ENCODE measurements around the gene MFSD12. TPM values are rescaled to one million over a fixed set of nuclear protein-coding genes. Genes with fewer than 3 reads are reported as not detected.

MFSD12 gene
- total RNA-seq, 2 experiments from 2014 or later: 84.5 to 90.8 TPM

GRCh38 chr19:3506384-3507340, 50.7 kb downstream of the MFSD12 start:
- peak; percentile 1 for ATAC-seq (ENCODE audit: low read depth)
- no peaks in the 10 kb centered on the region for H3K9me3 Mint-ChIP-seq
- peak overlapping the region; percentile 88 for H3K27ac Mint-ChIP-seq
- peaks cover 22% of the 10 kb centered on the region for H3K4me1 Mint-ChIP-seq
- H3K36me3 Mint-ChIP-seq: peaks cover 14% of the 10 kb centered on the region
- DNase-seq: peak; percentile 53
- H3K4me3 Mint-ChIP-seq: peak overlapping the region; percentile 94
- POLR2A ChIA-PET: interaction anchor here (1.4 kb wide), 1 partner anchor 9 kb away, joined by 5 read pairs; no protein-coding TSS in a partner anchor
- no peaks in the 10 kb centered on the region for H3K27me3 Mint-ChIP-seq

- POLR2A ChIA-PET: interaction anchor here (0.6 to 1.4 kb wide), 5 partner anchors 10 to 1454 kb away, joined by 3 to 5 read pairs (median 4); no protein-coding TSS in a partner anchor
- ATAC-seq (ENCODE audit: low read depth): peak; percentile 93
- no peaks in the 10 kb centered on the region for H3K27me3 Mint-ChIP-seq
- H3K27ac Mint-ChIP-seq: peak within 1 kb of the TSS; percentile 89
- H3K36me3 Mint-ChIP-seq: peaks cover 14% of the 10 kb centered on the region
- DNase-seq: peak; percentile 99
- no peaks in the 10 kb centered on the region for H3K9me3 Mint-ChIP-seq
- H3K4me3 Mint-ChIP-seq: peak within 1 kb of the TSS; percentile 94
- peaks cover 25% of the 10 kb centered on the region for H3K4me1 Mint-ChIP-seq
Measured at GRCh38 chr19:3505598-3506383, 51.6 kb downstream of the MFSD12 start, which contains the start of gene FZR1. Gene FZR1 (plus strand): TSS chr19:3506311. CDS start chr19:3522990, 16,679 bp downstream.

GRCh38 chr19:3504735-3505134, 52.7 kb downstream of the MFSD12 start:
- H3K27me3 Mint-ChIP-seq: no peaks in the 10 kb centered on the region
- H3K36me3 Mint-ChIP-seq: peaks cover 11% of the 10 kb centered on the region
- no peak for DNase-seq
- no peak for ATAC-seq (ENCODE audit: low read depth)
- H3K4me3 Mint-ChIP-seq: peak overlapping the region; percentile 85
- POLR2A ChIA-PET: interaction anchor here (0.6 to 0.7 kb wide), 3 partner anchors 12 to 50 kb away, joined by 3 to 4 read pairs (median 4); no protein-coding TSS in a partner anchor
- H3K27ac Mint-ChIP-seq: peak overlapping the region; percentile 47
- H3K9me3 Mint-ChIP-seq: no peaks in the 10 kb centered on the region
- H3K4me1 Mint-ChIP-seq: peaks cover 29% of the 10 kb centered on the region

- no peak for DNase-seq
- H3K27ac Mint-ChIP-seq: no peak overlapping the region
Measured at GRCh38 chr19:3503036-3503572, 54.3 kb downstream of the MFSD12 start.

GRCh38 chr19:3501780-3502179, 55.6 kb downstream of the MFSD12 start:
- H3K9me3 Mint-ChIP-seq: no peaks in the 10 kb centered on the region
- H3K4me1 Mint-ChIP-seq: peaks cover 19% of the 10 kb centered on the region
- H3K4me3 Mint-ChIP-seq: no peak overlapping the region
- no peak overlapping the region for H3K27ac Mint-ChIP-seq
- no peak for ATAC-seq (ENCODE audit: low read depth)
- POLR2A ChIA-PET: interaction anchor here (0.7 kb wide), 1 partner anchor 170 kb away, joined by 4 read pairs; no protein-coding TSS in a partner anchor
- no peaks in the 10 kb centered on the region for H3K27me3 Mint-ChIP-seq
- DNase-seq: no peak
- H3K36me3 Mint-ChIP-seq: peaks cover 7% of the 10 kb centered on the region

More at GRCh38 chr19:3503036-3503572, 54.3 kb downstream of the MFSD12 start:
- no peaks in the 10 kb centered on the region for H3K27me3 Mint-ChIP-seq
- ATAC-seq (ENCODE audit: low read depth): no peak
- POLR2A ChIA-PET: interaction anchor here (1.4 kb wide), 1 partner anchor 24 kb away, joined by 3 read pairs; no protein-coding TSS in a partner anchor
- no peaks in the 10 kb centered on the region for H3K9me3 Mint-ChIP-seq
- no peak overlapping the region for H3K4me3 Mint-ChIP-seq
- H3K4me1 Mint-ChIP-seq: peaks cover 26% of the 10 kb centered on the region
- peaks cover 7% of the 10 kb centered on the region for H3K36me3 Mint-ChIP-seq

- peak within 1 kb of the TSS; percentile 98 for H3K27ac Mint-ChIP-seq
- H3K27me3 Mint-ChIP-seq: no peaks in the 10 kb centered on the region
- DNase-seq (peak; percentile 95), ATAC-seq (ENCODE audit: low read depth) (peak; percentile 87)
- POLR2A ChIA-PET: interaction anchor here (0.6 to 1.6 kb wide), 2 partner anchors 21 to 225 kb away, joined by 3 to 4 read pairs; partner anchors contain the start of gene SMIM24
- H3K9me3 Mint-ChIP-seq: no peaks in the 10 kb centered on the region
- H3K36me3 Mint-ChIP-seq: peaks cover 7% of the 10 kb centered on the region
- H3K4me3 Mint-ChIP-seq: peak within 1 kb of the TSS; percentile 93
- H3K4me1 Mint-ChIP-seq: peaks cover 19% of the 10 kb centered on the region
Measured at GRCh38 chr19:3500429-3501101, 56.8 kb downstream of the MFSD12 start, which contains the start of gene DOHH. Gene DOHH (minus strand): TSS chr19:3500674. CDS start chr19:3496814, 3,860 bp downstream.

GRCh38 chr19:3499738-3500428, 57.5 kb downstream of the MFSD12 start:
- ATAC-seq (ENCODE audit: low read depth) (no peak), DNase-seq (no peak)
- peaks cover 18% of the 10 kb centered on the region for H3K4me1 Mint-ChIP-seq
- POLR2A ChIA-PET: interaction anchor here (0.6 to 1.6 kb wide), 2 partner anchors 20 to 224 kb away, joined by 3 to 4 read pairs; partner anchors contain the start of gene SMIM24
- H3K9me3 Mint-ChIP-seq: no peaks in the 10 kb centered on the region
- H3K27ac Mint-ChIP-seq: peak overlapping the region; percentile 98
- H3K4me3 Mint-ChIP-seq: peak overlapping the region; percentile 93
- H3K27me3 Mint-ChIP-seq: no peaks in the 10 kb centered on the region
- peaks cover 10% of the 10 kb centered on the region for H3K36me3 Mint-ChIP-seq

DNA sequence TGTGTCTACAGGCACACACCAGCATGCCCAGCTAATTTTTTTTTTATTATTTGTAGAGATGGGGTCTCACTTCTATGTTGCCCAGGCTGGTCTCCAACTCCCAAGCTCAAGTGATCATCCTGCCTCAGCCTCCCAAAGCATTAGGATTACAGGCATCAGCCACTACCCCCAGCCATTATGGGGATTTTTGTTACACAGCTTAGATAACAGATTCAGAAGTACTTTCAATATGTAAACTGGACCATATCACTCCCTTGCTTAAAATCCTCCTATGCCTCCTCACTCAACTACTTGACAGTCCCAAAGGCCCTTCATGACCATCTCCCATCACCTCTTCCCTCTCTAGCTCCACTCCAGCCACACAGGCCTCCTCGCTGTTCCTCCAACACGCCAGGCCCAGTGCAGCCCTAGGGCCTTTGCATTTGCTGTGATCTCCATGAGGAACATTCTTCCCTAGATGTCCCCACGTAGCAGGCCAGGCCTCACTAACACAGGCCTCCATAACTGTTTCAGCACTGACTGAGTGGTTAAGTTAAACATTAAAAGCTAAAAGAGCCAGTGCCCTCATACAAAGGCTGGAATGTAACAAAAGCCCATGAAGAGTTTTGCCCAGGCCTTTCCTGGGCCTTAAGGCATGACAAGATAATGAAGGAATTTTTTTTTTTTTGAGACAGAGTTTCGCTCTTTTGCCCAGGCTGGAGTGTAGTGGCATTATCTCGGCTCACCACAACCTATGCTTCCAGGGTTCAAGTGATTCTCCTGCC, 59.4 kb downstream of the MFSD12 start:
- DNase-seq (no peak), ATAC-seq (ENCODE audit: low read depth) (no peak)
- Mint-ChIP-seq H3K9me3 (no peaks in the 10 kb centered on the region), H3K36me3 (peaks cover 10% of the 10 kb centered on the region), H3K27ac (no peak overlapping the region), H3K4me1 (peaks cover 16% of the 10 kb centered on the region), H3K4me3 (no peak overlapping the region), H3K27me3 (no peaks in the 10 kb centered on the region)
- POLR2A ChIA-PET: no interaction called here

- no peaks in the 10 kb centered on the region for H3K9me3 Mint-ChIP-seq
- H3K36me3 Mint-ChIP-seq: peaks cover 10% of the 10 kb centered on the region
- peaks cover 16% of the 10 kb centered on the region for H3K4me1 Mint-ChIP-seq
- ATAC-seq (ENCODE audit: low read depth) (no peak), DNase-seq (no peak)
- no peak overlapping the region for H3K4me3 Mint-ChIP-seq
- H3K27me3 Mint-ChIP-seq: no peaks in the 10 kb centered on the region
- POLR2A ChIA-PET: no interaction called here
- no peak overlapping the region for H3K27ac Mint-ChIP-seq
Measured at GRCh38 chr19:3496392-3497273, 60.8 kb downstream of the MFSD12 start.

DNA sequence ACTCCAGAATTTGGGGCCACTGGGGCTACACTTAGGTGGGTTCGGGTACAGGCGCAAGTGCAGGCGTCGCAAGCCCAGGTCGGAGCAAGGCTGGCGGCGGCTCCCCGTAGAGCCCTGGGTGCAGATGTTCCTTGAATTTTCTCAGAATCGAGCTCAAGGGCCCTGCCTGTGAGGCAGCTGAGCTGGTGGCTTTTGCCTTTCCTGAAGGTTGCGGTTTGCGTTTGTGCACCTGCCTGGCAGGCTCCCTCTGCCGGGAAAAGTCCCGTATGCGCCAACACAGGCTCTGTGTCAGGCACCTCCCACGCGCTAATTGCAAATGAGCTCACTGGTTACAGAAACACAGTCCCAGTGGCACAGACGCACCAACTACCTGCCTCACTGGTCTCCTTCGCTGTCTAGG, 62.8 kb downstream of the MFSD12 start:
- DNase-seq: no peak
- ATAC-seq (ENCODE audit: low read depth): peak; percentile 49
- peak overlapping the region; percentile 34 for H3K27ac Mint-ChIP-seq
- no peak overlapping the region for H3K4me3 Mint-ChIP-seq
- POLR2A ChIA-PET: interaction anchor here (0.5 kb wide), 1 partner anchor 24 kb away, joined by 5 read pairs; no protein-coding TSS in a partner anchor
- H3K36me3 Mint-ChIP-seq: peaks cover 10% of the 10 kb centered on the region
- H3K9me3 Mint-ChIP-seq: no peaks in the 10 kb centered on the region
- no peaks in the 10 kb centered on the region for H3K27me3 Mint-ChIP-seq
- H3K4me1 Mint-ChIP-seq: peaks cover 6% of the 10 kb centered on the region

All from activated naive CD8-positive, alpha-beta T cell treated with anti-CD3 and anti-CD28 coated beads, Interleukin-2, amount 10 ng/mL, durations not matched to agents 7 days and 5 days (primary cell).